ENCODE data around the gene TMOD4. TPM values are rescaled to one million over a fixed set of nuclear protein-coding genes. Genes with fewer than 3 reads are reported as not detected.
A peak's percentile ranks its signal among the peaks of the same experiment; 100 is the strongest.
"Not testable (repeated sequence)": the region's sequence is repeated elsewhere in the genome, so short reads cannot be mapped to it uniquely, and the experiment has no call there.

The TMOD4 gene
- total RNA-seq, 6 donors from 2014 or later = 0.57 to 0.88 TPM; not detected in 4

DNA sequence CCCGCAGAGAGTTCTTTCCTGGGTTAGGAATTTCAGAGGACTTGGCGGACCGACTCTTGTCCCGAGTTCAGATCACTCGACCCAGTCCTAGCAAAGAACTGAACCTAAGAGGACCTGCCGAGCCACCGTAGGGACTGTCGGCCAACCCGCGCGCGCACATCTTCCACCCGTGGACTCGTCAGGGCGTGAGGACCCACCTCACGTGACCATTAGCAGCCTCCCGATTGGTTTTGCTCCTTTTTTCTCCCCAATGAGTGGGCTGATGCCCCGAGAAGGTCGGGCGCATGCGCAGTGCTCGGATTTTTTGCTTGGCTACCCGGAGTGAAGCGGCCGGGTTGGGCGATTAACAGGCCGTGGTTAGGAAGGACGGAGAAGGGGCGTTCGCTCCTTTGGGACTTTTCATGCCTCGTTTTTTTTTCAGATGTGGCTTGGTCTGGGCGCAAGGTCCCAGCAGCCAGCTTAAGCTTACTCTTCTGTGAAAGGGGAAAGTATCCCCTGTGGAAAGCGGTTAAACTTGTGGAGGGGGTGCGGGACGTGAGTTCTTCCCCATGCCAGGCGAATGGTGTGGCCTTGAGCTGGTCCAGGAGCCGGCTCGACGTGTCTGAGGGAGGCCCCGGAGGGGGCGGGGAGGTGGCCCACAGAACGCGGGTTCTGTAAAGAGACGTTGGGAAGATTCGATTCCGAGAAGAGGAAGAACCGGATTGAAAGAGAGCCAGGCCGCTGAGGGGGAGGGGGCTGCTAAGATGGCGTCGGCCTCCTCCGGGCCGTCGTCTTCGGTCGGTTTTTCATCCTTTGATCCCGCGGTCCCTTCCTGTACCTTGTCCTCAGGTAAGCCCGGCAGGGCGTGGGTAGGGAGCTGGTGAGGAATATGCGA lies 22.7 kb upstream of the TMOD4 start, which contains the start of gene PIP5K1A:
Gene PIP5K1A, plus strand, starts transcription at position 299 of the 874 bp plus-strand sequence. Its CDS starts 445 bp downstream, at position 744.
- no peaks in the 10 kb centered on the region for H3K9me3 ChIP-seq
- peak in 3 of 4 donors; percentile 72 to 88 (median 87) for TF ChIP-seq POLR2A (IDR thresholded peaks at IDR 0.05)
- TF ChIP-seq POLR2AphosphoS5 (IDR thresholded peaks at IDR 0.05) = peak; percentile 91 to 92
- TF ChIP-seq EP300 (IDR thresholded peaks at IDR 0.05) = no peak
- TF ChIP-seq, protein P1, sequence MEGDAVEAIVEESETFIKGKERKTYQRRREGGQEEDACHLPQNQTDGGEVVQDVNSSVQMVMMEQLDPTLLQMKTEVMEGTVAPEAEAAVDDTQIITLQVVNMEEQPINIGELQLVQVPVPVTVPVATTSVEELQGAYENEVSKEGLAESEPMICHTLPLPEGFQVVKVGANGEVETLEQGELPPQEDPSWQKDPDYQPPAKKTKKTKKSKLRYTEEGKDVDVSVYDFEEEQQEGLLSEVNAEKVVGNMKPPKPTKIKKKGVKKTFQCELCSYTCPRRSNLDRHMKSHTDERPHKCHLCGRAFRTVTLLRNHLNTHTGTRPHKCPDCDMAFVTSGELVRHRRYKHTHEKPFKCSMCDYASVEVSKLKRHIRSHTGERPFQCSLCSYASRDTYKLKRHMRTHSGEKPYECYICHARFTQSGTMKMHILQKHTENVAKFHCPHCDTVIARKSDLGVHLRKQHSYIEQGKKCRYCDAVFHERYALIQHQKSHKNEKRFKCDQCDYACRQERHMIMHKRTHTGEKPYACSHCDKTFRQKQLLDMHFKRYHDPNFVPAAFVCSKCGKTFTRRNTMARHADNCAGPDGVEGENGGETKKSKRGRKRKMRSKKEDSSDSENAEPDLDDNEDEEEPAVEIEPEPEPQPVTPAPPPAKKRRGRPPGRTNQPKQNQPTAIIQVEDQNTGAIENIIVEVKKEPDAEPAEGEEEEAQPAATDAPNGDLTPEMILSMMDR (IDR thresholded peaks at IDR 0.05) = peak in 1 of 6 experiments; percentile 25
- peak within 1 kb of the TSS; percentile 63 to 87 (median 73) for H3K4me3 ChIP-seq
- H3K27me3 ChIP-seq = no peaks in the 10 kb centered on the region
- ATAC-seq (ENCODE audit: low FRiP score in 2 of 2) (peak; percentile 95), DNase-seq (peak; percentile 97 to 99)
- 0 to 1% methylated on average over 47 to 60 of the region's 60 CpGs for WGBS, 2 donors
- peaks cover 36 to 57% (median 44%) of the 10 kb centered on the region in 4 donors for H3K4me1 ChIP-seq
- peaks cover 3 to 13% (median 8%) of the 10 kb centered on the region in 4 donors for H3K36me3 ChIP-seq
- peak within 1 kb of the TSS; percentile 90 to 93 (median 92) for H3K27ac ChIP-seq

DNA sequence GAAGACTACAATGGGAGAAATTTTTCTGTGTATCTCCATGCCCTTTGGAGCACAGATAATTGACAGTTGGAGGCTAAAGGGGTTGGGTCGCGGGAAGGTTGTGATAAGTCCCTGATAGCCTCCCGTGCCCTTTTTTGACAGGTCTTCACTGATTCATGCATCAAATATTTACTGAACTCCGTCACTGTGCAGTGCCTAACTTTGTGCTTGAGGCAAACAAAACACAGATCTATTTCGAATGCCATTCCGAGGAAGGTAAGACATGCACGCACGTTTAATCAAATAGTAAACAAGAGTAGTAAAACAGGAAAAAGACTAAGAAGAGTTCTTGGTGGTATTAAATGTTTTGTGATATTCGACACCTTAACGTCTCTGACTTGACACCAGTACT lies 22.1 kb upstream of the TMOD4 start:
- peak overlapping the region in 3 of 4 donors; percentile 63 to 76 (median 70) for H3K4me3 ChIP-seq
- peak overlapping the region; percentile 90 to 93 (median 92) for H3K27ac ChIP-seq
- no peaks in the 10 kb centered on the region for H3K9me3 ChIP-seq
- H3K4me1 ChIP-seq = peaks cover 36 to 56% (median 44%) of the 10 kb centered on the region in 4 donors
- no peak for DNase-seq
- no peak for TF ChIP-seq EP300 (IDR thresholded peaks at IDR 0.05)
- TF ChIP-seq, protein P1 (IDR thresholded peaks at IDR 0.05) = no peak
- TF ChIP-seq POLR2AphosphoS5 (IDR thresholded peaks at IDR 0.05) = no peak
- no peak for TF ChIP-seq POLR2A (IDR thresholded peaks at IDR 0.05)
- no peaks in the 10 kb centered on the region for H3K27me3 ChIP-seq
- ATAC-seq (ENCODE audit: low FRiP score in 2 of 2) = no peak
- WGBS, 2 donors = 12 to 13% methylated on average over 10 of the region's 10 CpGs
- peaks cover 2 to 7% (median 5%) of the 10 kb centered on the region in 4 donors for H3K36me3 ChIP-seq

GRCh38 chr1:151196292-151196800 lies 20.6 kb upstream of the TMOD4 start:
- DNase-seq (peak in 1 of 2 donors; percentile 58), ATAC-seq (ENCODE audit: low FRiP score in 2 of 2) (peak in 1 of 2 donors; percentile 53)
- Histone ChIP-seq H3K27ac (peak overlapping the region; percentile 69 to 77 (median 76)), H3K9me3 (no peaks in the 10 kb centered on the region), H3K4me3 (peak overlapping the region in 2 of 4 donors; percentile 16 to 25), H3K36me3 (no peaks in the 10 kb centered on the region), H3K4me1 (peaks cover 26 to 43% (median 33%) of the 10 kb centered on the region in 4 donors), H3K27me3 (no peaks in the 10 kb centered on the region)
- WGBS, 2 donors = 41 to 44% methylated on average over 13 to 14 of the region's 14 CpGs
- TF ChIP-seq POLR2AphosphoS5 (IDR thresholded peaks at IDR 0.05) = no peak
- TF ChIP-seq, protein P1 (IDR thresholded peaks at IDR 0.05) = peak in 5 of 6 experiments; percentile 30 to 62 (median 51)

- WGBS, 2 donors = 71 to 72% methylated on average over 17 of the region's 17 CpGs
- TF ChIP-seq POLR2AphosphoS5 (IDR thresholded peaks at IDR 0.05) = peak; percentile 61 to 72
- TF ChIP-seq EP300 (IDR thresholded peaks at IDR 0.05) = peak in 2 of 4 donors; percentile 42 to 83
- not testable (repeated sequence) for H3K27me3 ChIP-seq, H3K36me3 ChIP-seq, H3K9me3 ChIP-seq
- Histone ChIP-seq H3K4me3 (peak overlapping the region in 2 of 4 donors; percentile 14 to 25), H3K4me1 (peaks cover 12 to 37% (median 23%) of the 10 kb centered on the region in 4 donors), H3K27ac (peak overlapping the region; percentile 69 to 77 (median 76))
- DNase-seq (peak in 1 of 2 donors; percentile 85), ATAC-seq (ENCODE audit: low FRiP score in 2 of 2) (peak; percentile 46 to 65)
Observed at GRCh38 chr1:151194894-151195594, 19.3 kb upstream of the TMOD4 start.
